Neural crest cell (in vitro differentiated cells): Measurements from ENCODE around the gene MAL. TPM values are rescaled to one million over a fixed set of nuclear protein-coding genes. Genes with fewer than 3 reads are reported as not detected.

Experiments used
- DNase-seq: peaks from one replicate; pipeline ENCODE4 v3.0.0; 2021; ENCODE audit warnings: low read depth, mixed read lengths, low spot score
- H3K27ac Mint-ChIP-seq: one replicate; pipeline ENCODE4 v1.8.0; 2021; ENCODE audit warnings: mild to moderate bottlenecking, mixed read lengths; ENCODE audit not compliant: unreplicated experiment
- H3K27me3 Mint-ChIP-seq: 2 replicates; pipeline ENCODE4 v1.8.0; 2021; ENCODE audit warnings: low read depth, mild to moderate bottlenecking, mixed read lengths
- H3K36me3 Mint-ChIP-seq: 2 replicates; pipeline ENCODE4 v1.8.0; 2021; ENCODE audit warnings: low read depth, mild to moderate bottlenecking, mixed read lengths
- H3K4me1 Mint-ChIP-seq: 2 replicates; pipeline ENCODE4 v1.8.0; 2021; ENCODE audit warnings: mixed read lengths
- H3K4me3 Mint-ChIP-seq: one replicate; pipeline ENCODE4 v1.8.0; 2021; ENCODE audit warnings: mild to moderate bottlenecking, mixed read lengths
- H3K9me3 Mint-ChIP-seq: 2 replicates; pipeline ENCODE4 v1.8.0; 2021; ENCODE audit warnings: mixed read lengths
- CTCF ChIP-seq: fragments of 200-600 bp; sonication (generic); conservative IDR thresholded peaks from 2 replicates; pipeline ENCODE4 v1.5.0; 2021; ENCODE audit warnings: antibody characterized with exemption, mild to moderate bottlenecking
- total RNA-seq: library from RNA; stranded (reverse); gene quantifications from 2 replicates; pipeline ENCODE4 v1.2.1, GENCODE V29; 2021

The MAL gene
- total RNA-seq, 1 donor from 2014 or later: 0.65 TPM

GRCh38 chr2:95051626-95052025 lies 26.1 kb downstream of the MAL start:
- Mint-ChIP-seq H3K4me1 (peaks cover 23% of the 10 kb centered on the region), H3K36me3 (no peaks in the 10 kb centered on the region), H3K9me3 (no peaks in the 10 kb centered on the region), H3K27ac (no peak overlapping the region), H3K4me3 (no peak overlapping the region), H3K27me3 (peaks cover 18% of the 10 kb centered on the region)
- no peak for DNase-seq
- no peak for TF ChIP-seq CTCF

GRCh38 chr2:95052307-95052706 lies 26.8 kb downstream of the MAL start:
- H3K27me3 Mint-ChIP-seq: peaks cover 18% of the 10 kb centered on the region
- no peaks in the 10 kb centered on the region for H3K36me3 Mint-ChIP-seq
- H3K4me3 Mint-ChIP-seq: no peak overlapping the region

DNA sequence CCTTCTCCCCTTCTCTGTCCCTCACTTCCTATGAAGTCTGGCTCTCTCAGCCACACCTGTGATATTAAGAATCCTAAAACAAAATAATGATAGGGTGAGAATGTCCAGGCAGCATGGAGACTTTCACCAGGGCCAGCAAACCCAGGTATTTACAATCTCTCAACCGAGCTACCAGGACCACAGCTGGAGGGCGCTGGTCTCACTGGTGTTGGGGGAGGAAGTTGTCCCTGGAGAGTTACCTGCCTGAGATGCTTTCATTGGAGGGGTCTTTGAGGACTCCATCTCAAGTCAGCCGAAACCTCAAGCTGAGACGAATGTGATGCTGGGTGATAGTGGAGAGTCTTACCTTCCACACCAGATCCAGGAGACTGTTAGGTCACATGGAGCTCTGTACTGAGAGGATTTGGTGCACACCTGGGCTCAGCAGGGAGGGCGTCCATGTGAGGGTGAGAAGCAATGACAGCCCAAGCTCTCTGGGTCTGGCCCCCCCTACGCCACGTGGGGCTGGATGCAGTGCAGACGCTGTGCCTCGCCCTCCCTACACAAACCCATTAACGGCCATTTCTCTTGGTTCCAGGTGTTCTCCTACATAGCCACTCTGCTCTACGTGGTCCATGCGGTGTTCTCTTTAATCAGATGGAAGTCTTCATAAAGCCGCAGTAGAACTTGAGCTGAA lies 27.4 kb downstream of the MAL start:
- Mint-ChIP-seq H3K27me3 (peaks cover 18% of the 10 kb centered on the region), H3K27ac (no peak overlapping the region)
- TF ChIP-seq CTCF: no peak

More at GRCh38 chr2:95052307-95052706, 26.8 kb downstream of the MAL start:
- Mint-ChIP-seq H3K9me3 (no peaks in the 10 kb centered on the region), H3K4me1 (peaks cover 30% of the 10 kb centered on the region), H3K27ac (no peak overlapping the region)
- TF ChIP-seq CTCF: no peak
- no peak for DNase-seq

DNA sequence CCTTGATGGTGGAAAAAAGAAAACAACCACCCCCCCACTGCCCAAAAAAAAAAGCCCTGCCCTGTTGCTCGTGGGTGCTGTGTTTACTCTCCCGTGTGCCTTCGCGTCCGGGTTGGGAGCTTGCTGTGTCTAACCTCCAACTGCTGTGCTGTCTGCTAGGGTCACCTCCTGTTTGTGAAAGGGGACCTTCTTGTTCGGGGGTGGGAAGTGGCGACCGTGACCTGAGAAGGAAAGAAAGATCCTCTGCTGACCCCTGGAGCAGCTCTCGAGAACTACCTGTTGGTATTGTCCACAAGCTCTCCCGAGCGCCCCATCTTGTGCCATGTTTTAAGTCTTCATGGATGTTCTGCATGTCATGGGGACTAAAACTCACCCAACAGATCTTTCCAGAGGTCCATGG lies 28.0 kb downstream of the MAL start:
- no peak for TF ChIP-seq CTCF
- Mint-ChIP-seq H3K36me3 (no peaks in the 10 kb centered on the region), H3K27me3 (peaks cover 22% of the 10 kb centered on the region), H3K9me3 (no peaks in the 10 kb centered on the region), H3K4me3 (no peak overlapping the region), H3K27ac (no peak overlapping the region), H3K4me1 (peaks cover 42% of the 10 kb centered on the region)
- DNase-seq: no peak

More for the DNA sequence above, 27.4 kb downstream of the MAL start:
- Mint-ChIP-seq H3K4me3 (no peak overlapping the region), H3K36me3 (no peaks in the 10 kb centered on the region), H3K9me3 (no peaks in the 10 kb centered on the region), H3K4me1 (peaks cover 36% of the 10 kb centered on the region)
- DNase-seq: no peak

- Mint-ChIP-seq H3K9me3 (no peaks in the 10 kb centered on the region), H3K4me3 (no peak overlapping the region), H3K27ac (no peak overlapping the region), H3K36me3 (no peaks in the 10 kb centered on the region), H3K27me3 (peaks cover 25% of the 10 kb centered on the region), H3K4me1 (peaks cover 47% of the 10 kb centered on the region)
- TF ChIP-seq CTCF: no peak
- no peak for DNase-seq
Observed at GRCh38 chr2:95054016-95054415, 28.5 kb downstream of the MAL start.
